Cardiac muscle cell (in vitro differentiated cells and primary cell): ENCODE measurements around the gene PARM1. TPM values are rescaled to one million over a fixed set of nuclear protein-coding genes. Genes with fewer than 3 reads are reported as not detected.

Source experiments
- DNase-seq, 2 donors: peaks; one replicate each; pipeline versions ENCODE4 v3.0.0 to v3.0.0-alpha.2; 2010 to 2017; ENCODE audit warnings: low read depth in 1 of 2, low spot score in 1 of 2
- H3K27ac ChIP-seq: fragments of 200-600 bp; sonication (generic); 2 replicates; pipeline ENCODE4 v1.5.1; 2016
- H3K27me3 ChIP-seq: fragments of 200-600 bp; sonication (generic); 2 replicates; pipeline ENCODE4 v1.6.0; 2016; ENCODE audit warnings: control low read depth
- H3K36me3 ChIP-seq: fragments of 200-600 bp; sonication (generic); 2 replicates; pipeline ENCODE4 v1.5.1; 2016; ENCODE audit warnings: control low read depth
- H3K4me1 ChIP-seq: fragments of 200-600 bp; sonication (generic); 2 replicates; pipeline ENCODE4 v1.8.1; 2017; ENCODE audit warnings: low read depth, mild to moderate bottlenecking, mixed run types
- H3K4me3 ChIP-seq: fragments of 200-600 bp; sonication (generic); 2 replicates; pipeline ENCODE4 v1.5.1; 2016; ENCODE audit warnings: mild to moderate bottlenecking
- H3K9me3 ChIP-seq: fragments of 200-600 bp; sonication (generic); 2 replicates; pipeline ENCODE4 v1.5.1; 2017; ENCODE audit warnings: low read depth, mild to moderate bottlenecking, control low read depth
- polyA plus RNA-seq: library from polyadenylated mRNA; unstranded; fragments of >200 nt; fragmentation: Nextera tagmentation; extraction: Ambion mirVana; gene quantifications from 2 replicates; pipeline ENCODE4 v1.2.1, GENCODE V29; 2016
- total RNA-seq: library from RNA; depleted of rRNA; stranded (reverse); fragments of >200 nt; gene quantifications from 2 replicates; pipeline ENCODE4 v1.2.3, GENCODE V29; 2016
- TF ChIP-seq, protein P1 (sequence below): IDR thresholded peaks from 2 replicates; pipeline ENCODE4 v1.5.1; 2012; ENCODE audit warnings: low read depth, mild to moderate bottlenecking, low read length

PARM1 gene
- total and polyA plus RNA-seq, 2 experiments from 2014 or later: 8.0 to 10.9 TPM

DNA sequence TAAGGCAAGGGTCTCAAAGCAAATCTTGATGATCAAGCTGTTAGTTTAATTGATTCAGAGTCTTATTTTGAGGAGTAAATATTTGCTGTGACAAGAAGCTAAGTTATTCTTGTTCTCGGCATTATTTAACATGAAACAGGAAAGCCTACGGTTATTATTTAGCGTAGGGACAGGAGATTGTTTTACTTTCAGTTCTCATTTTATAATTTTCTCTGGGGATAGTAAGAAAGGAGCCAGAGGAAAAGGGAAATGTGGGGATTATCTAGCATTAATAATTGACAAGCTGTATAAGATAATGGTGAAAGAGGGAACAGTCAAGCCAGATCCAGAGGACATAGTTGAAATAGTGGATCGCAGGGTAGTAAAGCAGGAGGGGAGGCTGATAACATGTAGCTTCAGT lies 39.7 kb upstream of the PARM1 start:
- no peaks in the 10 kb centered on the region for H3K4me1 ChIP-seq
- H3K27ac ChIP-seq: no peak overlapping the region
- no peaks in the 10 kb centered on the region for H3K9me3 ChIP-seq
- no peak overlapping the region for H3K4me3 ChIP-seq
- no peaks in the 10 kb centered on the region for H3K36me3 ChIP-seq
- DNase-seq: no peak
- no peaks in the 10 kb centered on the region for H3K27me3 ChIP-seq
- TF ChIP-seq, protein P1, sequence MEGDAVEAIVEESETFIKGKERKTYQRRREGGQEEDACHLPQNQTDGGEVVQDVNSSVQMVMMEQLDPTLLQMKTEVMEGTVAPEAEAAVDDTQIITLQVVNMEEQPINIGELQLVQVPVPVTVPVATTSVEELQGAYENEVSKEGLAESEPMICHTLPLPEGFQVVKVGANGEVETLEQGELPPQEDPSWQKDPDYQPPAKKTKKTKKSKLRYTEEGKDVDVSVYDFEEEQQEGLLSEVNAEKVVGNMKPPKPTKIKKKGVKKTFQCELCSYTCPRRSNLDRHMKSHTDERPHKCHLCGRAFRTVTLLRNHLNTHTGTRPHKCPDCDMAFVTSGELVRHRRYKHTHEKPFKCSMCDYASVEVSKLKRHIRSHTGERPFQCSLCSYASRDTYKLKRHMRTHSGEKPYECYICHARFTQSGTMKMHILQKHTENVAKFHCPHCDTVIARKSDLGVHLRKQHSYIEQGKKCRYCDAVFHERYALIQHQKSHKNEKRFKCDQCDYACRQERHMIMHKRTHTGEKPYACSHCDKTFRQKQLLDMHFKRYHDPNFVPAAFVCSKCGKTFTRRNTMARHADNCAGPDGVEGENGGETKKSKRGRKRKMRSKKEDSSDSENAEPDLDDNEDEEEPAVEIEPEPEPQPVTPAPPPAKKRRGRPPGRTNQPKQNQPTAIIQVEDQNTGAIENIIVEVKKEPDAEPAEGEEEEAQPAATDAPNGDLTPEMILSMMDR: no peak

DNA sequence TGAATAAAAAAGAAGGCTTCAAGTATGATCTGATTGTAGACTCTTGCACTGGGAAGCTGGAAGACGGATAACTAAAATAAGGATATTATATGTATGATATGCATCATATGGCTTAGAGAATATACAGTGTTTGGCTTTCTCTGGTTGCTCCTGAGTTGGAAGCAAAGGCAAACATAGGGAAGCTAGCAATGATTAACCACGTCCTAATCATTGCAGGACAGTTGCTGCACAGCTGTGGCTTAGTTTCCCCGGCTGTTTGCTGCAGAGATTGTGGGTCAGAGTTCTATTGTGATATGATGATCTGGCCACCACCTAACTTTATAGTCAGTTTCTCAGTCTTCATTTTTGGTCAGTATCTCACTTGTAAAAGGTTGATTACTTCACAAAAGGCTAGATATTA lies 36.3 kb upstream of the PARM1 start:
- H3K27me3 ChIP-seq: no peaks in the 10 kb centered on the region
- no peak overlapping the region for H3K4me3 ChIP-seq
- no peaks in the 10 kb centered on the region for H3K4me1 ChIP-seq
- DNase-seq: no peak
- H3K9me3 ChIP-seq: no peaks in the 10 kb centered on the region
- H3K36me3 ChIP-seq: no peaks in the 10 kb centered on the region
- H3K27ac ChIP-seq: no peak overlapping the region
- TF ChIP-seq, protein P1: no peak

DNA sequence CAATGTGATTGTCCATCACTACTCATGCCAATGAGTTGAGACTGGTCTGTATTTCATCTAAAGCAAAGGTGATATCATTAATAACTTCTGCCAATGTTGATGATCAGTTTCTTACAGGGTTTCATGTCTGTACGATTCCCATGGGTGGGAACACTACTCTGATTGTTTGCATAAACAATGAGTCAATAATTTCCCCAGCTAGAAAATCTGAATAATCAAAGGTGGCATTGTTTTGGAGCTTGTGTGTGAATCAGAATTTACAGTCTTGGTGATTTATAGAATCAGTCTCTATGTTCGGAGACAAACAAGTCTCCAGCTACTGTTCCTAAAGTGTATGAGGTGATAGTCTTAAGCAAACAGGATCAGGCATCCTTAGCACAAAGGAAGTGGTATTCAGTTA lies 35.5 kb upstream of the PARM1 start:
- Histone ChIP-seq H3K36me3 (no peaks in the 10 kb centered on the region), H3K4me1 (no peaks in the 10 kb centered on the region), H3K4me3 (no peak overlapping the region), H3K9me3 (no peaks in the 10 kb centered on the region), H3K27ac (no peak overlapping the region), H3K27me3 (no peaks in the 10 kb centered on the region)
- TF ChIP-seq, protein P1: no peak
- DNase-seq: no peak

DNA sequence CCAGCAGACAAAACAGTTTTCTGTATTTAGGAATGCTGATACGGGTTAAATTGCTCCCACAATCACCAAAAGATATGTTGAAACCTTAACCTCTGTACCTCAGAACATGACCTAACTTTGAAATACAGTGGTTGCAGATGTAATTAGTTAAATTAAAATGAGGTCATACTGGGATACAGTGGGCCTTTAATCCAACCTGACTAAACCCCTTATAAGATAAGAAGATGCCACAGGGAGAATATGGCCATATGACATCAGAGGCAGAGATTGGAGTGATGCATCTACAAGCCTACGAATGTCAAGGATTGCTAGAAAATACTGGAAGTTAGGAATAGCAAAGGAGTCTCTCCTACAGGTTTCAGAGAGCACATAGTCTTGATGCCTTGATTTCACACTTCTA lies 32.1 kb upstream of the PARM1 start:
- TF ChIP-seq, protein P1: no peak
- H3K36me3 ChIP-seq: no peaks in the 10 kb centered on the region

DNA sequence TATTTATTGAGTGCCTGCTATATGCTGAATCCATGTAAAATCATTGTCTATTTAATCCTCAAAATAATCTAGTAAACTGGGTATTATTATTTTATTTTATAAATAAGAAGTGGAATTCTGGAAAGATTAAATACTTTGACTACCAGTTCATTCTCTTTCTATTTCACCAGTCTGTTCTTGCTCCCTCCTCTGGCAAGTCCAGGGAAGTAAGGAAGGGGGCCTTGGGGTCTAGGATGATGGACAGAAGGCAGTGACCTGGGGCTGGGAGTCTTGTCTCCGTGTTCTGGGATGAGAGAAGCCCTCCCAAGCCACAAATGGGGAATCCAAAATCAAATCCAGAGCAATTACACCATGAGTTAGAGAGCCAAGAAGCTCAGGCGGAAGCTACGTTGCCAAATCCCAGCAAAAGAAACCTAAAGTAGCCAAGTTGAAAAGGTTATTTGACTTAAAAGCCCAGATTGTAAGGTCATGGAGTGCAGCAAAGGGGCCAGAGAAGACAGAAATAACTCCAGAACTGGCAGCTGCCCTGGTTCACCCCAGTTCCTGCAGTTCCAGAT lies 28.3 kb upstream of the PARM1 start:
- Histone ChIP-seq H3K27ac (no peak overlapping the region), H3K9me3 (no peaks in the 10 kb centered on the region), H3K27me3 (no peaks in the 10 kb centered on the region), H3K4me1 (no peaks in the 10 kb centered on the region), H3K4me3 (no peak overlapping the region), H3K36me3 (no peaks in the 10 kb centered on the region)
- DNase-seq: no peak
- TF ChIP-seq, protein P1: no peak

More for the DNA sequence above, 32.1 kb upstream of the PARM1 start:
- no peak for DNase-seq
- H3K9me3 ChIP-seq: no peaks in the 10 kb centered on the region
- no peak overlapping the region for H3K27ac ChIP-seq
- no peaks in the 10 kb centered on the region for H3K27me3 ChIP-seq
- no peak overlapping the region for H3K4me3 ChIP-seq
- no peaks in the 10 kb centered on the region for H3K4me1 ChIP-seq
